ENCODE data around the gene PTGDR.

The PTGDR gene

DNA sequence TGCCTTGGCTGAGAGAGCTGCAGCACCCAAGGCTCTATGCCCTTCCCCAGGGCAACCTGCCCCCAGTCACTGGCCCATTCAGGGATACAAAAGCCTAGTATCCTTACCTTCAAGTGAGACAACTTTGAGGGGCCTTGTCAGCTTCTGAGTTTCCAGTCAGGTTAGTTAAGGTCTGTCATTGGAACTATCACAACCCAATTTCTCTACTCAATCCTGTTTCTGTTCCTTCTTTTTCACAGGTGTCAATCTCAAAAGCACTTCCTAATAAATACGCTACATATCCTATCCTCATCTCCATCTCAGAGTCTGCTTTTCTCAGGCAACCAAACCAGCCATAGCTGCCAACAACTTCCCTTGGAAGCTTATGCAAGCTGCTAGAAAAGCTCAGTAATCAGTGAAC, 4.9 kb upstream of the PTGDR start:
- Histone ChIP-seq H3K4me3 (ENCODE audit: severe bottlenecking) (no peak overlapping the region), H3K36me3 (ENCODE audit: low read depth) (no peaks in the 10 kb centered on the region), H3K27me3 (ENCODE audit: insufficient read depth, poor library complexity, severe bottlenecking) (peaks cover 10% of the 10 kb centered on the region), H3K27ac (ENCODE audit: poor library complexity, severe bottlenecking) (no peak overlapping the region), H3K4me1 (ENCODE audit: insufficient read depth, poor library complexity, severe bottlenecking) (no peaks in the 10 kb centered on the region), H3K9me3 (ENCODE audit: severe bottlenecking) (no peaks in the 10 kb centered on the region)
- TF ChIP-seq, protein P1, sequence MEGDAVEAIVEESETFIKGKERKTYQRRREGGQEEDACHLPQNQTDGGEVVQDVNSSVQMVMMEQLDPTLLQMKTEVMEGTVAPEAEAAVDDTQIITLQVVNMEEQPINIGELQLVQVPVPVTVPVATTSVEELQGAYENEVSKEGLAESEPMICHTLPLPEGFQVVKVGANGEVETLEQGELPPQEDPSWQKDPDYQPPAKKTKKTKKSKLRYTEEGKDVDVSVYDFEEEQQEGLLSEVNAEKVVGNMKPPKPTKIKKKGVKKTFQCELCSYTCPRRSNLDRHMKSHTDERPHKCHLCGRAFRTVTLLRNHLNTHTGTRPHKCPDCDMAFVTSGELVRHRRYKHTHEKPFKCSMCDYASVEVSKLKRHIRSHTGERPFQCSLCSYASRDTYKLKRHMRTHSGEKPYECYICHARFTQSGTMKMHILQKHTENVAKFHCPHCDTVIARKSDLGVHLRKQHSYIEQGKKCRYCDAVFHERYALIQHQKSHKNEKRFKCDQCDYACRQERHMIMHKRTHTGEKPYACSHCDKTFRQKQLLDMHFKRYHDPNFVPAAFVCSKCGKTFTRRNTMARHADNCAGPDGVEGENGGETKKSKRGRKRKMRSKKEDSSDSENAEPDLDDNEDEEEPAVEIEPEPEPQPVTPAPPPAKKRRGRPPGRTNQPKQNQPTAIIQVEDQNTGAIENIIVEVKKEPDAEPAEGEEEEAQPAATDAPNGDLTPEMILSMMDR (IDR thresholded peaks at IDR 0.05; ENCODE audit: poor library complexity, severe bottlenecking) = no peak
- DNase-seq (ENCODE audit: low spot score) (no peak), ATAC-seq (ENCODE audit: low read depth) (no peak)

DNA sequence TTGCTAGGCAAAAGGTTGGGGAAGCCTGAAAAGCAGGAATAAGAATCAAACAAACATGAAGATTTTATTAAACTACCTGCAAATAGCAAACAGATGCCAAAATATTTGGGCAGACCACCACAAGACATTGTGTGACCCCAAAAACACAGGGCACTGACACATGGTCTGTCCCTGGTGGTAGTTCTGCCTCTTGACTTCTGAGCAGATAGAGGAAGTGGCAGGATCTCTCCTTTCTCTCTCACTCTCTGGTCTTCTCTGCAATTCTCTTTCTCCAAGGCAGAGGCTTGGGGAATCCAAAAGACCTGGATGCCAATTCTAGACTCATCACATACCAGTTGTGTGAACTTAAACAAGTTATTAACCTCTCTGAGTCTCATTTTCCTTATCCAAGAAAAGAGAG, 4.3 kb upstream of the PTGDR start:
- TF ChIP-seq, protein P1 (IDR thresholded peaks at IDR 0.05; ENCODE audit: poor library complexity, severe bottlenecking) = no peak
- Histone ChIP-seq H3K4me3 (ENCODE audit: severe bottlenecking) (no peak overlapping the region), H3K4me1 (ENCODE audit: insufficient read depth, poor library complexity, severe bottlenecking) (no peaks in the 10 kb centered on the region), H3K9me3 (ENCODE audit: severe bottlenecking) (no peaks in the 10 kb centered on the region), H3K27me3 (ENCODE audit: insufficient read depth, poor library complexity, severe bottlenecking) (peaks cover 16% of the 10 kb centered on the region), H3K36me3 (ENCODE audit: low read depth) (no peaks in the 10 kb centered on the region), H3K27ac (ENCODE audit: poor library complexity, severe bottlenecking) (no peak overlapping the region)
- no peak for ATAC-seq (ENCODE audit: low read depth)
- DNase-seq (ENCODE audit: low spot score) = no peak

DNA sequence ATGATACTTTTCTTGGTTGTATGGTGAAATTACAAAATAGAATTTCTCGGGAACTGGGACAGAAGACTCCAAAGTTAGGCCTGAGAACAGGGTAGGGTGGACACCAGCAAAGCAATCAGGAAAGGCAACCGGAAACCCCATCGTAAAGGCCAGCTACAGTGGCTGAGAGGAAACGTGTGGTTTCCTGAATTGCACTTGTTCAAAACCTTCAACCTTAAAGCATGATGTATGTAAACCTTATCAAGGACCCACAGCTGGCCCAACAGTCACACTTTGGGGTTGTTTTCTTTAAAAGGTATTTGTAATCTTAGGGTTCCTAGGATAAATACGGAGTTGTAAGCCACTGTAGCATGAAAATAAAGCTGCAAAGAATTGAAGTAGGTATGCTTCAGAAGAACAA, 2.2 kb upstream of the PTGDR start:
- no peak overlapping the region for H3K4me3 ChIP-seq (ENCODE audit: severe bottlenecking)
- no peak overlapping the region for H3K27ac ChIP-seq (ENCODE audit: poor library complexity, severe bottlenecking)
- DNase-seq (ENCODE audit: low spot score) = no peak
- H3K27me3 ChIP-seq (ENCODE audit: insufficient read depth, poor library complexity, severe bottlenecking) = peaks cover 36% of the 10 kb centered on the region
- no peaks in the 10 kb centered on the region for H3K9me3 ChIP-seq (ENCODE audit: severe bottlenecking)
- H3K4me1 ChIP-seq (ENCODE audit: insufficient read depth, poor library complexity, severe bottlenecking) = no peaks in the 10 kb centered on the region
- TF ChIP-seq, protein P1 (IDR thresholded peaks at IDR 0.05; ENCODE audit: poor library complexity, severe bottlenecking) = no peak
- no peak for ATAC-seq (ENCODE audit: low read depth)
- H3K36me3 ChIP-seq (ENCODE audit: low read depth) = no peaks in the 10 kb centered on the region

DNA sequence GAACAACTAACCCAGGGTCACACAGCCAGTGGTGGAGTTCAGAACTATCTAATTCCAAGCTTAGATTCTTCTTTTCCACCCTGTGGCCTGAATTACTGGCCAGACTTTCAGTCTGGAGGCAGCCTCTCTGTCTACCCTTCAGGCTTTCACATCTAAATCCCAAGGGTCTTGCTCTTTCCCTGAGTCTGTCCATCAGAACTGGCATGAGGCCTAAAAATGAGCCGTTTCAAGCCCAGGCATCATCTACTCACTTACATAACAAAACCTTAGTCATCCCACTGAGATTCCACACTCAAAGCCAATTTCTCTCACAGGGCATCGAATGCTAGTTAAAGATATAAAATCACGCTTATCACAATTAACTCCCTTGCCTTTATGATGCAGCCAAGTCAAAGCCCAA, 1.3 kb upstream of the PTGDR start:
- Histone ChIP-seq H3K4me3 (ENCODE audit: severe bottlenecking) (no peak overlapping the region), H3K9me3 (ENCODE audit: severe bottlenecking) (no peaks in the 10 kb centered on the region), H3K4me1 (ENCODE audit: insufficient read depth, poor library complexity, severe bottlenecking) (no peaks in the 10 kb centered on the region), H3K27me3 (ENCODE audit: insufficient read depth, poor library complexity, severe bottlenecking) (peaks cover 46% of the 10 kb centered on the region), H3K36me3 (ENCODE audit: low read depth) (no peaks in the 10 kb centered on the region), H3K27ac (ENCODE audit: poor library complexity, severe bottlenecking) (no peak overlapping the region)
- TF ChIP-seq, protein P1 (IDR thresholded peaks at IDR 0.05; ENCODE audit: poor library complexity, severe bottlenecking) = no peak
- ATAC-seq (ENCODE audit: low read depth) (no peak), DNase-seq (ENCODE audit: low spot score) (no peak)

DNA sequence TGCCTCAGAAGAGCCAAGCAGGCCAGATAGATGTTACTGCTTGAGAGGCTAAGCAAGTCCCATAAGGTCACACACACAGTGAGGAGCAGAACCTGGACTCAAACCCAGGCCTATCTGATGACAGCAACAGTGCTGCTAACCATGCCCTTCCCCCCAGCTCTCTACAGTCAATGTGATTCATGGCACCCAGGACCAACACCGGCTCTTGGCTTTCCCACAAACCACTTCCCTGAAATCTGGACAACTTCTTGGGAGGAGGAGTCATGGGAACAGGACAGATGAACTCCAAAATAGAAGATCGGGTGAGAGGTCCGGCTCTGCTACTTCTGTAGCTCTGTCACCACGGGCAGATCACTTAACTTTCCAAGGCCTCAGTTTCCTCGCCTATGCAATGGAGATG, 716 bp upstream of the PTGDR start:
- ATAC-seq (ENCODE audit: low read depth) (no peak), DNase-seq (ENCODE audit: low spot score) (no peak)
- Histone ChIP-seq H3K27me3 (ENCODE audit: insufficient read depth, poor library complexity, severe bottlenecking) (peaks cover 52% of the 10 kb centered on the region), H3K9me3 (ENCODE audit: severe bottlenecking) (no peaks in the 10 kb centered on the region), H3K4me3 (ENCODE audit: severe bottlenecking) (no peak overlapping the region), H3K36me3 (ENCODE audit: low read depth) (no peaks in the 10 kb centered on the region), H3K4me1 (ENCODE audit: insufficient read depth, poor library complexity, severe bottlenecking) (no peaks in the 10 kb centered on the region), H3K27ac (ENCODE audit: poor library complexity, severe bottlenecking) (no peak overlapping the region)
- TF ChIP-seq, protein P1 (IDR thresholded peaks at IDR 0.05; ENCODE audit: poor library complexity, severe bottlenecking) = no peak
